Activated B cell treated with CpG ODN at 0.5 μM for 24 hours (primary cell): ENCODE results near the gene KLHL3. TPM values are rescaled to one million over a fixed set of nuclear protein-coding genes. Genes with fewer than 3 reads are reported as not detected.

Experiments
- ATAC-seq: fragments of 200-7000 bp; cut with Tn5 transposase; one replicate; pipeline ENCODE4 v1.10.0; 2021; ENCODE audit warnings: low read depth, mild to moderate bottlenecking, moderate library complexity
- CTCF ChIA-PET: fragments of 350-600 bp; sonication (Branson Sonifier 250); formaldehyde crosslinking; loops from one replicate; lab custom pipeline; 2021; ENCODE audit warnings: antibody characterized with exemption; lab: Charles Lee
- POLR2A ChIA-PET: fragments of 350-600 bp; sonication (Branson Sonifier 250); formaldehyde crosslinking; loops from one replicate; lab custom pipeline; 2021; ENCODE audit warnings: antibody characterized with exemption; lab: Charles Lee
- DNase-seq: peaks from one replicate; pipeline ENCODE4 v3.0.0; 2022
- H3K27ac Mint-ChIP-seq: one replicate; pipeline ENCODE4 v1.8.0; 2020; ENCODE audit warnings: mixed read lengths
- H3K27me3 Mint-ChIP-seq: one replicate; pipeline ENCODE4 v1.8.0; 2021; ENCODE audit warnings: mixed read lengths
- H3K36me3 Mint-ChIP-seq: one replicate; pipeline ENCODE4 v1.8.0; 2021; ENCODE audit warnings: low read depth, mixed read lengths
- H3K4me1 Mint-ChIP-seq: one replicate; pipeline ENCODE4 v1.8.0; 2021; ENCODE audit warnings: mixed read lengths
- H3K4me3 Mint-ChIP-seq: one replicate; pipeline ENCODE4 v1.8.0; 2020; ENCODE audit warnings: mild to moderate bottlenecking, mixed read lengths
- H3K9me3 Mint-ChIP-seq: one replicate; pipeline ENCODE4 v1.8.0; 2020; ENCODE audit warnings: mixed read lengths
- intact Hi-C: fragments of 100-400 bp; cut with micrococcal nuclease; formaldehyde crosslinking; loops from one replicate; pipeline ENCODE4 v1.15.1; 2024
- total RNA-seq: library from RNA; stranded (reverse); gene quantifications from 2 replicates; pipeline ENCODE4 v1.2.3, GENCODE V29; 2022
- TF ChIP-seq, protein P1 (sequence below): fragments of 200-600 bp; IDR thresholded peaks from one replicate; pipeline ENCODE4 v1.8.0; 2022; ENCODE audit warnings: antibody characterized with exemption, mild to moderate bottlenecking

KLHL3 gene
- total RNA-seq, 1 donor from 2014 or later: 5.9 TPM

DNA sequence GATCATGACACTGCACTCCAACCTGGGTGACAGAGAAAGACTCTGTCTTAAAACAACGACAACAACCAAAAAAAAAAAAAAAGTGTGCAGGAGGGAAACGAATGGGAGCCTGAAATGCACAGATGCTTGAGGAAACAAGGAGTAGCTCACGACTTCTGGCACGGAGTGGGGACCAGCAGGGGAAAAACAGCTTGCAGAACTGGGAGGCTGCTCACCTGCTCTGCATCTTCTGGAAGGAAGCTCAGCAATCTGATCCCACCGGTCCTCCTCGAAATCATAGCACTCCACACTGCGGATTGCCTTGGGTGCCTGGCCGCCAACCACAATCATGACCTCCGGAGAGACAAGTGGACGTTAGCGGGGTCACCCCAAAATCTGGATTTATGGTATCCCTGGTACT is 96.2 kb downstream of the KLHL3 start:
- peaks cover 3% of the 10 kb centered on the region for H3K9me3 Mint-ChIP-seq
- no peaks in the 10 kb centered on the region for H3K4me1 Mint-ChIP-seq
- no peak for DNase-seq
- H3K4me3 Mint-ChIP-seq: no peak overlapping the region
- TF ChIP-seq, protein P1, sequence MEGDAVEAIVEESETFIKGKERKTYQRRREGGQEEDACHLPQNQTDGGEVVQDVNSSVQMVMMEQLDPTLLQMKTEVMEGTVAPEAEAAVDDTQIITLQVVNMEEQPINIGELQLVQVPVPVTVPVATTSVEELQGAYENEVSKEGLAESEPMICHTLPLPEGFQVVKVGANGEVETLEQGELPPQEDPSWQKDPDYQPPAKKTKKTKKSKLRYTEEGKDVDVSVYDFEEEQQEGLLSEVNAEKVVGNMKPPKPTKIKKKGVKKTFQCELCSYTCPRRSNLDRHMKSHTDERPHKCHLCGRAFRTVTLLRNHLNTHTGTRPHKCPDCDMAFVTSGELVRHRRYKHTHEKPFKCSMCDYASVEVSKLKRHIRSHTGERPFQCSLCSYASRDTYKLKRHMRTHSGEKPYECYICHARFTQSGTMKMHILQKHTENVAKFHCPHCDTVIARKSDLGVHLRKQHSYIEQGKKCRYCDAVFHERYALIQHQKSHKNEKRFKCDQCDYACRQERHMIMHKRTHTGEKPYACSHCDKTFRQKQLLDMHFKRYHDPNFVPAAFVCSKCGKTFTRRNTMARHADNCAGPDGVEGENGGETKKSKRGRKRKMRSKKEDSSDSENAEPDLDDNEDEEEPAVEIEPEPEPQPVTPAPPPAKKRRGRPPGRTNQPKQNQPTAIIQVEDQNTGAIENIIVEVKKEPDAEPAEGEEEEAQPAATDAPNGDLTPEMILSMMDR: no peak
- ChIA-PET CTCF (no interaction called here), POLR2A (no interaction called here)
- ATAC-seq: no peak
- no peak overlapping the region for H3K27ac Mint-ChIP-seq
- intact Hi-C loops: no loop called here
- H3K36me3 Mint-ChIP-seq: no peaks in the 10 kb centered on the region
- no peaks in the 10 kb centered on the region for H3K27me3 Mint-ChIP-seq

DNA sequence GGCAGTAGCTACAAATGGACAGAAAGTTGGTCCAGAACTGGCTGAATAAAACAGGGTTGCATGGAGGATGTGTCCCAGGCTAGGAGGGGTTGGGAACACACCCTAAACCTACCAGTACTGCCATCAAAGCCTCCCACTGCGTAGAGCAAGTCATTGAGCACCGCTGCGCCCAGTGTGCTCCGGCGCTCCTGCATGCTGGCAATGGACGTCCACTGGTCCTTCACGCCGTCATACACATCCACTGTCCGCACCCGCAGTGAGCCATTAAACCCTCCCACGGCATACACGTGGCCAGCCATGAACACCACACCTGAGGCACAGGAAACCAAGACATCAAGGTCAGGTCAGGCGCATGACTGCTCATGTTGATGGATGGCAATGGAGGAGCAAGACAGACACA is 97.0 kb downstream of the KLHL3 start:
- Mint-ChIP-seq H3K4me3 (no peak overlapping the region), H3K27me3 (no peaks in the 10 kb centered on the region), H3K4me1 (no peaks in the 10 kb centered on the region), H3K27ac (no peak overlapping the region), H3K36me3 (no peaks in the 10 kb centered on the region), H3K9me3 (no peaks in the 10 kb centered on the region)
- TF ChIP-seq, protein P1: no peak
- ChIA-PET POLR2A (no interaction called here), CTCF (interaction anchor here (1.4 kb wide), 1 partner anchor 9 kb away, joined by 4 read pairs; no protein-coding TSS in a partner anchor)
- no peak for ATAC-seq
- no peak for DNase-seq
- intact Hi-C loops: no loop called here

DNA sequence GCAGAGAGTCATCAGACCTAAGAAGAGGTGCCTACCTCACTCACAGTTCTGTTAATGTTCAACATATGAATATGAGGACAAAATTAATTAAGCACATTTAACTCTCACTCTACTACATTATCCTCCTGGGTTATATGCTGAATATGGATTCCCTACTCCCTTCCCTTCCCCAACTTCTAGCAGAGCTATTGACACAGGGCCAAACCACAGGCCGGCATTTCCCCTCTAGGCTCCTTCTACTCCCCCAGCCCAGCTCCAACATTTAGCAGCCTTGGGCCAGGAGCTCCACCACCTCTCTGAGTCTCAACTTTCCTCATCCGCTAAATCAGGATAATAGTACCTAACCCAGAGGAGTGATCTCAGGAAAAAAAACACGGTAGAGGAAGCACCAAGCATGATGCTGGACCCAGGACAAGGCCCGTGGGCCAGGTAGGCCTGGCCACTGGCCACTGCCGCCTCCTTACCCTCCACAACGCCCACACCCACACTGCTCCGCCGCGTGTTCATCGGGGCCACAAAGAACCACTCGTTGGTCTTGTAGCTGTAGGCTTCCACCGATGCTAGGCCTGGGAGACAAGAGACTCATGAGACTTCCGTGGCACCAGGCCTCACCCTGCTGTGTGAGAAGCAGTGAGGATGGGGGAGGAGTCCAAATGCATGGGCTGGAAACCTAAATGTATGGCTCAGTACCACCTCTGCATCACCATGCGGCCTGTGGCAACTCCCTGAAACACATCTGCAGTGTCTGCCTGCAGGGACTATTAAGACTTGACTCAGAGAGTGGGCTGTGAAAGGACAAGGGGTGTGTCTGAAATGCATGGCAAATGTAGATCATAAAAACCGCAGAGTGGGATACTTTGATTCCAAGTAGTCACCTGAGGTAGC is 98.8 kb downstream of the KLHL3 start:
- ChIA-PET POLR2A (no interaction called here), CTCF (no interaction called here)
- TF ChIP-seq, protein P1: no peak
- Mint-ChIP-seq H3K9me3 (no peaks in the 10 kb centered on the region), H3K4me1 (no peaks in the 10 kb centered on the region), H3K27ac (no peak overlapping the region), H3K36me3 (no peaks in the 10 kb centered on the region), H3K27me3 (no peaks in the 10 kb centered on the region), H3K4me3 (no peak overlapping the region)
- DNase-seq (no peak), ATAC-seq (no peak)
- intact Hi-C loops: no loop called here

DNA sequence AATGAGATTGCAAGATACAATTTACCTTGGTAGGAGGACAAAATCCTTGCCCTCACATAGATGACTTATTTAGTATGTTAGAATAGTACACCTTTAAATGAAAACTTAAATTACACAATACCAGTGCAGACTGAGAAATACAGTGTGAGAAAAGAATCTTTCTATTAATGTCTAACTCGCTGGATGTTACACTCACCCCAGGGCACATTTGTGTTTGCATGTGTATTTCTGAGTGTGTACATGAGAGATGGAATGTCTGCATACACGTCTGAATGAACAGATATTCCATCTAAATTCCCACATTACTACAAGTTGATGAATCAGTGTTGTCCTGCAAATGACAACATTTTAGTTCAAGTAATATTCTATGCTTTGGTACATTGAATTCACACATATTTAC is 99.8 kb downstream of the KLHL3 start:
- intact Hi-C loops: no loop called here
- Mint-ChIP-seq H3K27me3 (no peaks in the 10 kb centered on the region), H3K9me3 (no peaks in the 10 kb centered on the region), H3K4me1 (no peaks in the 10 kb centered on the region), H3K27ac (no peak overlapping the region), H3K36me3 (no peaks in the 10 kb centered on the region), H3K4me3 (no peak overlapping the region)
- TF ChIP-seq, protein P1: no peak
- ChIA-PET POLR2A (no interaction called here), CTCF (no interaction called here)
- no peak for ATAC-seq
- no peak for DNase-seq

DNA sequence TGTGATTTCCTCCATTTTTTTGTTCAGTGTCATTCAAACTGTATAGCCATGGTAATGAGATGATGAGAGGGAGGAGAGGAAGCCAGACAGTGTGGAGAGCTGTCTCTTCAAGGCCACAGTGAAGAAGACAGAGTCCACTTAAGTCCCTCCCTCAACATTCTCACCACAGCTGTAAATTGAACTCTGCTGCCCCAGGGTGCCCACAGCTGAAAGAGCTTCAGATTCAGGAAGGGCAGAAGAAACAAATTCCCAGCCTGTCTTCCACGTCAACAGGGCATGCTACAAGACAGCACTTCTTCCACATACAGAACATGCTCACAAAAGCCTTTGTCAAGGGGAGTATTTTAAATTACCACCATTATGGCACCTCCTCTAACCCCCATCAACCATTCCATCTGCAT is 100.4 kb downstream of the KLHL3 start:
- Mint-ChIP-seq H3K4me3 (no peak overlapping the region), H3K4me1 (no peaks in the 10 kb centered on the region), H3K27ac (no peak overlapping the region), H3K9me3 (no peaks in the 10 kb centered on the region), H3K36me3 (no peaks in the 10 kb centered on the region), H3K27me3 (no peaks in the 10 kb centered on the region)
- ATAC-seq: no peak
- ChIA-PET CTCF (no interaction called here), POLR2A (no interaction called here)
- TF ChIP-seq, protein P1: no peak
- intact Hi-C loops: no loop called here
- DNase-seq: no peak
